K562 (cell line): Measurements from ENCODE around the gene GRP. TPM values are rescaled to one million over a fixed set of nuclear protein-coding genes. Genes with fewer than 3 reads are reported as not detected.

Experiments
- CBX5 ChIP-seq: IDR thresholded peaks from 2 replicates; pipeline ENCODE4 v1.6.1; 2014; ENCODE audit warnings: low read depth, borderline replicate concordance
- CHD1 ChIP-seq: fragments of 200-600 bp; sonication (generic); IDR thresholded peaks from one replicate; pipeline ENCODE4 v1.6.1; 2012; ENCODE audit warnings: mild to moderate bottlenecking, moderate library complexity, low read length, inconsistent platforms
- GTF2A2 ChIP-seq: IDR thresholded peaks from 2 replicates; pipeline ENCODE4 v1.6.1; 2016; ENCODE audit warnings: mild to moderate bottlenecking, missing genetic modification characterization, missing compliant biosample characterization
- HDAC8 ChIP-seq: fragments of 450-650 bp; IDR thresholded peaks from 2 replicates; pipeline ENCODE4 v1.6.1; 2016; ENCODE audit warnings: mild to moderate bottlenecking, missing genetic modification characterization, moderate library complexity, missing compliant biosample characterization
- POLR2B ChIP-seq: fragments of 450-650 bp; IDR thresholded peaks from 2 replicates; pipeline ENCODE4 v1.6.1; 2018; ENCODE audit warnings: low read depth; ENCODE audit not compliant: partially characterized antibody
- PTBP1 ChIP-seq: fragments of 200-400 bp; formaldehyde crosslinking; IDR thresholded peaks from 2 replicates; pipeline ENCODE4 v1.6.1; 2017; ENCODE audit warnings: low read depth, low read length
- RBM22 ChIP-seq: fragments of 200-400 bp; formaldehyde crosslinking; IDR thresholded peaks from 2 replicates; pipeline ENCODE4 v1.6.1; 2018; ENCODE audit warnings: low read length, low read depth; ENCODE audit not compliant: poor library complexity, severe bottlenecking
- RUNX1 ChIP-seq: sonication (generic); IDR thresholded peaks from 2 replicates; pipeline ENCODE4 v1.6.1; 2016; ENCODE audit warnings: antibody characterized with exemption, low read depth
- SRF ChIP-seq, 2 experiments: fragments of 250-450, 450-650 bp in 1 of 2; sonication (Bioruptor Pico) in 1 of 2; sonication (generic) in 1 of 2; formaldehyde crosslinking; IDR thresholded peaks; 2 replicates each; pipeline versions ENCODE4 v1.5.0 to v1.5.1; 2020 to 2022; ENCODE audit warnings: mild to moderate bottlenecking in 1 of 2, missing genetic modification reagents in 1 of 2
- WHSC1 ChIP-seq: IDR thresholded peaks from one replicate; pipeline ENCODE4 v1.6.1; 2012; ENCODE audit warnings: low read length, control low read depth, inconsistent platforms
- ZNF311 ChIP-seq: fragments of 250-450 bp; sonication (Bioruptor Pico); IDR thresholded peaks from 2 replicates; pipeline ENCODE4 v1.4.0; 2020; ENCODE audit warnings: mild to moderate bottlenecking, moderate library complexity
- polyA plus RNA-seq, 8 experiments: library from polyadenylated mRNA; depleted of rRNA in 4 of 8; stranded (reverse) in 5 of 8; unstranded in 3 of 8; fragments of >200 nt; fragmentation: Nextera tagmentation in 2 of 8; fragmentation: Illumina TruSeq in 1 of 8; extraction: Ambion mirVana in 2 of 8; extraction: Trizol in 1 of 8; gene quantifications; 2 replicates each; pipeline versions ENCODE4 v1.2.1 to v1.2.3, GENCODE V29; 2011 to 2014; ENCODE audit warnings: inconsistent platforms in 1 of 8, missing spikeins in 1 of 8
- total RNA-seq, 7 experiments: library from RNA; depleted of rRNA in 6 of 7; stranded (reverse); fragments of >200 nt in 6 of 7; fragmentation: Illumina TruSeq in 2 of 7; extraction: Trizol in 2 of 7; gene quantifications; 2 replicates each; pipeline versions ENCODE4 v1.2.1 to v1.2.3, GENCODE V29; 2011 to 2021; ENCODE audit warnings: low replicate concordance in 1 of 7
- TF ChIP-seq, protein P1 (sequence below): fragments of 450-650 bp; IDR thresholded peaks from 2 replicates; pipeline ENCODE4 v1.6.1; 2016; ENCODE audit warnings: low read depth
- TF ChIP-seq, protein P2 (sequence below): fragments of 250-450 bp; sonication (Bioruptor Pico); IDR thresholded peaks from 2 replicates; pipeline ENCODE4 v1.5.0; 2021; ENCODE audit warnings: mild to moderate bottlenecking, moderate library complexity

The GRP gene
- total and polyA plus RNA-seq, 9 of the 15 experiments (the other 6 are each of a cell fraction or from before 2014, with no cell fraction given) = 0.07 TPM; not detected in 8

DNA sequence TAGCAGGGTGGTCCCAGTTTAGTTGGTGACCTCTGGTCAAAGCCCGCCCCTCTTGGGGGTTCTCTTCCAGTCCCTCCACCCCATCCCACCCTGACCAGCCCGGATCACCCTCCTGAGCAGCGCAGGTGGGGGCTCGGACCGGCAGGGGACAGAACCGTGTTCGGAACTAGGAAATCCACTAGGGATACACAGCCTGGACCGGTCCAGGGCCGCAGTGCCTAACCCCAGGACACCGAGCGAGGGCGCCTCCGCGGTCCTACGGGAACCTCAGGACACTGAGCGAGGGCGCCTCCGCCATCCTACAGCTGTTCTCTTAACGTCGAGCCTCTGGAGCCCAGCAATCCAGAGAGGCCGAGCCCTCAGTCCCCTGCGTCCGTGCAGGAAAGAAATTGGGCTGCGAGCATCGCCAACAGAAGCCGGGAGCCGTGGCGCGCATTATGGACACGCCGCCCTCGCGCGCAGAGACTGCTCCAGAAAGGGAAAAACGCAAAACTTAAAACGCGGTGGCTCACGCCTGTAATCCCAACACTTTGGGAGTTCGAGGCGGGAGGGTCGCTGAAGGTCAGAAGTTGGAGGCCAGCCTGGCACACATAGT lies 44.8 kb downstream of the GRP start (continued):
- TF ChIP-seq CHD1 (no peak), SRF (CRISPR knock-in tag; IDR thresholded peaks at IDR 0.05) (no peak), HDAC8 (tag) (no peak), PTBP1 (no peak), POLR2B (no peak), WHSC1 (no peak), GTF2A2 (tag) (no peak), ZNF311 (CRISPR knock-in tag) (no peak), RBM22 (no peak), RUNX1 (no peak), CBX5 (no peak)
- TF ChIP-seq, protein P1, sequence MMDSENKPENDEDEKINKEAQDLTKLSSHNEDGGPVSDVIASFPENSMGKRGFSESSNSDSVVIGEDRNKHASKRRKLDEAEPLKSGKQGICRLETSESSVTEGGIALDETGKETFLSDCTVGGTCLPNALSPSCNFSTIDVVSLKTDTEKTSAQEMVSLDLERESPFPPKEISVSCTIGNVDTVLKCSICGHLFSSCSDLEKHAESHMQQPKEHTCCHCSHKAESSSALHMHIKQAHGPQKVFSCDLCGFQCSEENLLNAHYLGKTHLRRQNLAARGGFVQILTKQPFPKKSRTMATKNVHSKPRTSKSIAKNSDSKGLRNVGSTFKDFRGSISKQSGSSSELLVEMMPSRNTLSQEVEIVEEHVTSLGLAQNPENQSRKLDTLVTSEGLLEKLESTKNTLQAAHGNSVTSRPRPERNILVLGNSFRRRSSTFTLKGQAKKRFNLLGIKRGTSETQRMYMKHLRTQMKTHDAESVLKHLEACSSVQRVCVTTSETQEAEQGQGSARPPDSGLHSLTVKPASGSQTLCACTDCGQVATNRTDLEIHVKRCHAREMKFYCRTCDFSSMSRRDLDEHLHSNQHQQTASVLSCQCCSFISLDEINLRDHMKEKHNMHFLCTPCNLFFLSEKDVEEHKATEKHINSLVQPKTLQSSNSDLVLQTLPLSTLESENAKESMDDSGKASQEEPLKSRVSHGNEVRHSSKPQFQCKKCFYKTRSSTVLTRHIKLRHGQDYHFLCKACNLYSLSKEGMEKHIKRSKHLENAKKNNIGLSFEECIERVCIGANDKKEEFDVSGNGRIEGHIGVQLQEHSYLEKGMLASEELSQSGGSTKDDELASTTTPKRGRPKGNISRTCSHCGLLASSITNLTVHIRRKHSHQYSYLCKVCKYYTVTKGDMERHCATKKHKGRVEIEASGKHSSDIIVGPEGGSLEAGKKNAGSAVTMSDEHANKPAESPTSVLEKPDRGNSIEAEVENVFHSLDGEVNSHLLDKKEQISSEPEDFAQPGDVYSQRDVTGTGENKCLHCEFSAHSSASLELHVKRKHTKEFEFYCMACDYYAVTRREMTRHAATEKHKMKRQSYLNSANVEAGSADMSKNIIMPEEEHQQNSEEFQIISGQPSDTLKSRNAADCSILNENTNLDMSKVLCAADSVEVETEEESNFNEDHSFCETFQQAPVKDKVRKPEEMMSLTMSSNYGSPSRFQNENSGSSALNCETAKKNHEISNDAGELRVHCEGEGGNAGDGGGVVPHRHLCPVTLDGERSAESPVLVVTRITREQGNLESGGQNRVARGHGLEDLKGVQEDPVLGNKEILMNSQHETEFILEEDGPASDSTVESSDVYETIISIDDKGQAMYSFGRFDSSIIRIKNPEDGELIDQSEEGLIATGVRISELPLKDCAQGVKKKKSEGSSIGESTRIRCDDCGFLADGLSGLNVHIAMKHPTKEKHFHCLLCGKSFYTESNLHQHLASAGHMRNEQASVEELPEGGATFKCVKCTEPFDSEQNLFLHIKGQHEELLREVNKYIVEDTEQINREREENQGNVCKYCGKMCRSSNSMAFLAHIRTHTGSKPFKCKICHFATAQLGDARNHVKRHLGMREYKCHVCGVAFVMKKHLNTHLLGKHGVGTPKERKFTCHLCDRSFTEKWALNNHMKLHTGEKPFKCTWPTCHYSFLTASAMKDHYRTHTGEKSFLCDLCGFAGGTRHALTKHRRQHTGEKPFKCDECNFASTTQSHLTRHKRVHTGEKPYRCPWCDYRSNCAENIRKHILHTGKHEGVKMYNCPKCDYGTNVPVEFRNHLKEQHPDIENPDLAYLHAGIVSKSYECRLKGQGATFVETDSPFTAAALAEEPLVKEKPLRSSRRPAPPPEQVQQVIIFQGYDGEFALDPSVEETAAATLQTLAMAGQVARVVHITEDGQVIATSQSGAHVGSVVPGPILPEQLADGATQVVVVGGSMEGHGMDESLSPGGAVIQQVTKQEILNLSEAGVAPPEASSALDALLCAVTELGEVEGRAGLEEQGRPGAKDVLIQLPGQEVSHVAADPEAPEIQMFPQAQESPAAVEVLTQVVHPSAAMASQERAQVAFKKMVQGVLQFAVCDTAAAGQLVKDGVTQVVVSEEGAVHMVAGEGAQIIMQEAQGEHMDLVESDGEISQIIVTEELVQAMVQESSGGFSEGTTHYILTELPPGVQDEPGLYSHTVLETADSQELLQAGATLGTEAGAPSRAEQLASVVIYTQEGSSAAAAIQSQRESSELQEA = no peak
- TF ChIP-seq, protein P2, sequence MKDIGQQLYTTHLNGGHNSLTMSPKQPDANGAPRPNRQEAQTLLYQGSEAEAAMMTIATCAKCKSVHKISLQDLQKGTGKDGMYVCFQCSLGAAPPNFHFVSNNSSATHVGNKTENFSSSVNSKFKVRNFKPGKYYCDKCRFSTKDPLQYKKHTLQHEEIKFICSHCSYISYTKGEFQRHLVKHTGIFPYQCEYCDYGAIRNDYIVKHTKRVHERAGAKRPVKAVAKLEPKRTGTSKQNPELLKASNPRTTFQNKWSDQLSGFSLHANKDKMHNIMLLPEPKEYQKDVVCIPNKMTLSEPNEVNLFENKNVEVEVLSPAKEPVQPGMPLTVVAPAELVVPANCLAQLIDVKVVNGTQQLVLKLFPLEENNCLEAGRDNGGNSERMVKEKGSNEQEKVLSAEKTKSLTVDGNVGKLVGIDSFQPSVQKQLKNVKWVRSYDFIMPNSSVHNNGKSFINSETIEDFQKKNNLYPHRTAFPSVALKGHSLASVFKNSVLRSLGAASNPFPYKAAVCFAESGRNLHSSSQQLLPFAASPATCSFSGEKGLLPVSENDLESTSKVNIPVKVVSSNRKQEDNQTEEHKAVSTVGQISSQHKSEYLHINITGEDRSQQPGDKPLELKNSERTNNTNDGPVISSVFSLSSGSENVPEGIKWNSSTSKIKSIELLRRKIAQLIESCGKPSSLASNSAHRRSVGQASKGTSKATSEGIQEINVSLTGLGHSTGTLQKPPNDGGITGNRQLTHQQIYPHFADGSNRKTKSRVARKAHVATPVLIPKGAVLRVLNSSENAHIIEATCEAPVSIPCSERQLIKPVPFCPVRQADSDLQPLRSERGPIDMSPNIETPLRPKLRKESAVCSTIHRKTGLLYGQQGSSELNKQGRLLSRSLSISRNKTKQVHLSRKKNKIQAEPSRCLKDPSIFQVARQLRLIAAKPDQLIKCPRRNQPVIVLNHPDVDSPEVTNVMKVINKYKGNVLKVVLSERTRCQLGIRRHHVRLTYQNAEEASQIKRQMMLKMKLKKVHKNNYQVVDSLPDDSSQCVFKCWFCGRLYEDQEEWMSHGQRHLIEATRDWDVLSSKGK (CRISPR knock-in tag) = no peak
